NK-92 (cell line): ENCODE measurements around the gene CALML6.
"Not testable (repeated sequence)": the region's sequence is repeated elsewhere in the genome, so short reads cannot be mapped to it uniquely, and the experiment has no call there.

Source experiments
- DNase-seq: peaks from one replicate; lab custom pipeline; 2025; ENCODE audit not compliant: unreplicated experiment; lab: John Stamatoyannopoulos, UW

Gene CALML6

GRCh38 chr1:1924849-1925248, 9.8 kb downstream of the CALML6 start:
- DNase-seq = no peak

- DNase-seq = no peak
These were observed 10.6 kb downstream of the CALML6 start for GRCh38 chr1:1925437-1926345.

GRCh38 chr1:1926346-1926811, 11.3 kb downstream of the CALML6 start:
- DNase-seq = no peak

GRCh38 chr1:1926886-1927660, 12.0 kb downstream of the CALML6 start:
- DNase-seq = no peak

GRCh38 chr1:1927751-1928150, 12.7 kb downstream of the CALML6 start:
- no peak for DNase-seq

- DNase-seq = no peak
These were observed 13.4 kb downstream of the CALML6 start for GRCh38 chr1:1928231-1929101.

- DNase-seq = no peak
These were observed 14.1 kb downstream of the CALML6 start for GRCh38 chr1:1929102-1929638.

- DNase-seq = no peak
These were observed 14.8 kb downstream of the CALML6 start for GRCh38 chr1:1929639-1930545.

- DNase-seq = not testable (repeated sequence)
These were observed 19.8 kb downstream of the CALML6 start for GRCh38 chr1:1934848-1935247.

GRCh38 chr1:1937061-1937460, 22.0 kb downstream of the CALML6 start:
- no peak for DNase-seq

- DNase-seq = no peak
These were observed 22.7 kb downstream of the CALML6 start for GRCh38 chr1:1937549-1938275.

GRCh38 chr1:1938276-1938573, 23.2 kb downstream of the CALML6 start:
- no peak for DNase-seq

GRCh38 chr1:1938613-1939295, 23.7 kb downstream of the CALML6 start:
- DNase-seq = no peak

- no peak for DNase-seq
These were observed 24.4 kb downstream of the CALML6 start for GRCh38 chr1:1939296-1940122.

- no peak for DNase-seq
These were observed 25.0 kb downstream of the CALML6 start for GRCh38 chr1:1940123-1940425.

GRCh38 chr1:1941211-1941841, 26.3 kb downstream of the CALML6 start:
- DNase-seq = no peak
